Ramos (cell line): ENCODE measurements around the gene GSTO2.
"Not testable (repeated sequence)": the region's sequence is repeated elsewhere in the genome, so short reads cannot be mapped to it uniquely, and the experiment has no call there.

ENCODE experiments used
- in situ Hi-C: fragments of 300-500 bp; cut with MboI; formaldehyde crosslinking; loops from one replicate; pipeline ENCODE4 v1.14.3; 2022; ENCODE audit warnings: low sequenced_read_pairs; ENCODE audit not compliant: unreplicated experiment

Gene GSTO2

DNA sequence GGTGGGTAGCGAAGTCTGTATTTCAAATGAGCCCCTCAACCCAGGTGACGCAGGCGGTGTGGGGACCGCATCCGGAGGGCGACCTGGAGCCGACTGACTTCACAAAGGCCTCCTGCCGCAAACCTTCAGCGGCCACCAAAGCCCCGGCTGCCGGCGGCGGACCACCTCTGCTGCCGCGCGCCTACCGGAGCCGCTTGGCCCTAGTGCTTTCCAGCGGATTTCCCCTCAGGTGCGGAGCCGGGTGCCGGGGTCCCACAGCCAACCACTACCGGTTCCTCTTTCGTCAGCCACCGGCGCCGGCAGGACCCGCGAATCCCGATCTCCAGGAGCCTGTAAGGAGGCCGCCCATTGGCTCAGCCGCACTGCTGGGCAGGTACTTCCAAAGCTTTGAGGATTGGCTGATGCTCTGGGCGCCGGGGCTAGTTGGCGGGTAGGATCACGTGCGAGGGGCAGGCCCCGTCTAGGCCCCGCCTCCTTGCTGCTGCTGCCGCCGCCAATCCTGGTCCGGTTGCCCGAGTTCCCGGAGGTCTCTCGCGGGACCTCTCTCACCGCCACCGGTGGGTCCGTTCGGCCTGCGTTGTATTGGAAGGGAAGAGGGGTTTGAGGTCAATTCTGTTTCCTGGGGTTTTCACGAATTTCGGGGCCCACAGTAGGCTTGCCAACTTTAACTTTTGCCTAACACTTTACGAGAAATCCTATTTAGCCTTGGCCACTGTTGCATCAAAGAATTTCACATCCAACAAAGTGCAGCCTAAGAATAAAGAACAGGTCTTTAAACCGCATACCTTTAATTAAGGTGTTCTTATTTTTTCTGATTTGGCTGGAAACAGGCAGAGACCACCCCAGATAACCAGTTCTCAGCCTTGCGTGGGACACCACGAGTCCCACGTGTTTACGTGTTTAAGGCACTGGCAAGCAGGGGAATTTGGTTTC, at the start of gene GSTO2:
Gene GSTO2 (plus strand): TSS at position 472 of the 933 bp plus-strand sequence. CDS start 5,732 bp downstream, outside the sequence.
- in situ Hi-C loops: no loop called here

DNA sequence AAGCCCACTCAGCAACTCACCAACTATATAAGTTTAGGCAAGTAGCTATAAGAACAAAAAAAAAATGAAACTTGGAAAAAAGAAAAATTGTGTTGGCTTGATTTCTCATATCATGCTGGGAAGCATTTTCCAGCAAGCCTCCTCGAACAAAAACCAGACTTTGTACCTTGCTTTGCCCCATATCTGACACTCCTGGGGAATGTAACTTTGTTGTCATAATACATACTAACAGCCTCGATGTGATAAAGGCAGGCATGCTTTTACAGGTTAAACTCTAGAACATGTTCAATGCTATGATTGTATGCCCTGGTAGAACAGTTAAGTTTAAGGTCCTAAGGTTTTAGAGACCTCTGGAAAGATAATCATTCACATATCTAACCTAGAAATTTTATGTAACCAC, 48.5 kb upstream of the GSTO2 start:
- in situ Hi-C loops: no loop called here

DNA sequence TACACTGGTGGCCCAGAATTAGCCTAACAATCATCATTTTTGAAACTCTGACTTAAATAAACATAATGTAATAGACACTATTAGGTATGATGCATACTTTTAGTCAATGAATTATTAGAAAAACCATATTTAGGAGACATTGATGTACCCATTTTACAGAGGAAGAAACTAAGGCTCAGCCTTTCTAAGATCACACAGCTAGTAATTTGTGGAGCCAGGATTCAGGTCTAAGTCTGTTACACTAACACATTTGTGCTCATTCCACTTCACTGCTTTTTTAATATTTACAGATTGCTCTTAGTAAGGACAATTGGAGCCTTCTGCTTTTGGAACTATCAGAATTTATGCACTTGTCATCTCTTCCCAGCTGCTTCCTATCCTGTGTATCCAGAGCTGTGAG, 45.7 kb upstream of the GSTO2 start:
- in situ Hi-C loops: no loop called here

DNA sequence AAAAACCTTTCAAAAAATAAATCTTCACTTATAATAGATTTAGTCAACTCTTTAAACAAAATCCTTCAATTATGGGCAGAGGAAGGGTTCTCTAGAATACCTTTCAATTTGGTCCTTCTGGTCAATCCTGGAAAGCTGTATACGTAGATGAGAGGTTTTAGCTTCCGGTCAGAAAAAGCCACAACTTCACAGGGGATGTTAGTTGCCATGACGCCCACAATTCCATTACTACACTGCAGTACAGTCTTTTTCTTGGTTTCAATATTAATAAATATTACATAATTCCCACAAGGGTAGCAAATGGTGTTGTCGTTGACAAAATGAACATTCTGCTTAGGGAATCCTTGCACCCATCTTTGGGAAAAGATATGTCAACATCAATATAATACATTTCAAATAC, 38.5 kb upstream of the GSTO2 start:
- in situ Hi-C loops: no loop called here

DNA sequence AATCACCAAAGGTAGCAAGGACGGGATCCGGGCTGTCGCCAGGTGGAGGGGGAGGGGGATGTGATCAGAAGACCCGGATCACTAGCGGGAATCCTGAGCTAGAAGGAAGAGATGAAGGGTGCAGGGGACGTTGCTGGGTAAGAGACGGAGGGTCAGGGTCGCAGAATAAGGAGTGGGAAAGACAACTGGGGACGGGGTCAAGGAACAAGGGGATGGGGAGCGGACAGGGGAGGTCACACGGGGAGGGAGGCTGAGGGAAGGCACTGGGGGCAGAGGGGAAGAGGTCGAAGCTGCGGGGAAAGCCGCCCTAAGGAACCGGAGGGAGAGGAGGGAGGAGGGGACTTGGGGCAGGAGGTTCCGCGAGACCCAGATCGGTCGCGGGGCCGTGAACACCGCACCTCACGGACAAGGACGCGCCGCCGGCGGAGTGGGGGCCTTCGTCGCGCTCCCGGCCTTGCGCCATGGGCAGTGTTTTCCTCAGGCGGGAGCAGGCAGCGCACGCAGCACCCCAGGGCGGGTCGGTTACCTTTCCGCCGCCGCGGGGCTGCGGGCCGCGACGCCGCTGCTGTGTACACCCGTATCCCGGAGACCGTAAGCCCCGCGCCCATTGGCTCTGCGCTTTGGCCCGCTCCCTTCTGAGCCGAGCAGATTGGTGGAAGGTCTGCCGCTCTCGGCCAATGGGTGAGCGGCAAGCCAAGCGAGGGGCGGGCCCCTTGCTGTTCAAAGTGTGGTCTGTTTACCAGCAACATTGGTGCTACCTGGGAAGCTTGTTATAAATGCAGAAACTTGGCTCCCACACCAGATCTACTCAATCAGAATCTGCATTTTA, 37.0 kb upstream of the GSTO2 start, which contains the start of gene CFAP43:
Gene CFAP43 (minus strand): TSS at position 581 of the 829 bp plus-strand sequence. CDS start 118 bp downstream, at position 463.
- in situ Hi-C loops: no loop called here

DNA sequence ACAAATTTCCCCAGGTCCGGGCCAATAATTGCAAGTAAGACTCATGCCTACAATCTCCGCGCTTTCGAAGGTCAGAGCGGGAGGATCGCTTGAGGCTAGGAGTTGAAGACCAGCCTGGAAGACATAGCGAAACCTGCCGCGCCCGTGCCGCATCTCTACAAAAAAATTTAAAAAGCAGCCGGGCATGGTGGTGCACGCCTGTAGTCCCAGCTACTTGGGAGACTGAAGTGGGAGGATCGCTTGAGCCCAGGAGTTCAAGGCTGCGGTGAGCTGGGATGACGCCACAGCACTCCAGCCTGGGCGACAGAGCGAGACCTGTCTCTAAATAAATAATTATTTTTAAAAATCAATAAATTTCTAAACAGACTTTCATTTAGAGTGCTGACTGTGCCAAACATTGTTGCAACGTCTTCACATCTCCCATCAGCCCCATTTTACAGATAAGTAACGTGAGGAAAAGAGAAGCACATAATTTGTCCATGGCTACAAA, 36.3 kb upstream of the GSTO2 start:
- in situ Hi-C loops: no loop called here

DNA sequence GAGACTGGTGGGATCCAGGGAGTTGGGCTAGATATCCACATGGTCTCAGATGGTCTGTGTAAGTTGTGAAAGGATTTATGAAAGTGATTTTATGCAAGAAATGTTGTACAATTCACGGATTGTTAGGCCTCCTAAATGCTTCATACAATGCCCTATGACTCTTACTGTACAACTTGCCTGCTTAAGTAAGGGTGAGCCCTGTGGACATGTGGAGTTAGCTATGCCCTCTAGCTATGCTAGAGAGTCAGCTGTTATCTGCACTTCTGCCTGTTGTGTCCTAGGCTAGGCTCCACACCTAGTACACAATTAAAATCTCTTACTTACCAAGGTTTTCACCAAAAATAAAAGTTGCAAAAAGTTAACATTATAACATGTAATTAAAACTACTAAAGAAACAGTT, 35.2 kb upstream of the GSTO2 start:
- in situ Hi-C loops: no loop called here

DNA sequence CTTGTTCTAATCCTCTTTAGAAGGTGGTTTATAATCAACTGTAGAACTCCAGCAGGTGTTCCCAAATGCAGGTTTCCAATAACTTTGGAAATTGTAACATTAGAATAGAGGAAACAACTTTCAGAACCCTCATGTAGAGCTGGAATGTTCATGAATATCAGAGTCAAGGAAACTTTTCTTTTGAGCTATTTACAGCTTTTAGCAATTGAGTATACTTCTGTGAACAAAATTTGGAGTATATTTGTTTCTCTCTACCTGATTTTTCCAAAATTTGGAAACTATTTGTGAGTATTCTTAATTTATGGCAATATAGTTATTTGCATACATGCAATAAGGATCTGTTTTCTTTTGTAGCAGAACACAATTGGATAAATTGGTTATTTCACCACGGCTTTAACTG, 34.0 kb upstream of the GSTO2 start:
- in situ Hi-C loops: no loop called here

DNA sequence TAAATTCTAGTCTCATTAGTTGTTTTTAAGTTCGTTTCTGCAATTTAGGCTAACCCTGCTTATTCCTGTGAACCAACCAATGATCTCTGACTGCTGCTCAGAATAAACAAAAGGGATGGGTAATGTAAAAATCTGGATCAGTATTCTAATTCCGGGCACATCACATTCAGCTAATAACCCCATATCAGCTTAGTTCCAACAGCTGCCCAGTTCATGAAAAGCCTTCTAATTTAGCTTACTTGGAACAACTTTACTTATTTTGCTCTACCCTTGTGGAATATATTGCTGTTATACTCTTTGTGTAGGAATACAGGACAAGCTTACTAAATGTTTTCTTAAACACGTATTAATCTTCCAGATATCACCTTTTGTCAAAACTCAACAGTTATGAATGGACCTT, 33.2 kb upstream of the GSTO2 start:
- in situ Hi-C loops: no loop called here

DNA sequence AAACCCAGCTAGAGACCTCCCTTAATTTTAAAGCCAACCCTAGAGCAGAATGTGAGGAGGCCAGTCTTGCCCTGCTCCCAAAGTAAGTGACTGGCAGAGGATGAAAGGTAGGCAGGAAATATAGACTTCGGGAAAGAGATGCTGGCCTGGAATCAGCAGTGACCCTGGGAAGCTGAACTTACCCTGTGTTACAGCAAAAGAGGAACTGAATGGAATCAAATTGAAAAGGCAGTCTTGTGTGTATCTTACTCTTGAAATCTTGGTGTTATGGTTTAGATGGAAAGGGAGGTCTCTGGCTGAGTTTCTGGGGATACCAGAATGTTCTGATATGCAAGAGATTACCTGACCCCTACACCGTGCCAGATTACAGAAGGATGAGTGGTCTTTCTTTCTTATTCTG, 28.9 kb upstream of the GSTO2 start:
- in situ Hi-C loops: no loop called here

DNA sequence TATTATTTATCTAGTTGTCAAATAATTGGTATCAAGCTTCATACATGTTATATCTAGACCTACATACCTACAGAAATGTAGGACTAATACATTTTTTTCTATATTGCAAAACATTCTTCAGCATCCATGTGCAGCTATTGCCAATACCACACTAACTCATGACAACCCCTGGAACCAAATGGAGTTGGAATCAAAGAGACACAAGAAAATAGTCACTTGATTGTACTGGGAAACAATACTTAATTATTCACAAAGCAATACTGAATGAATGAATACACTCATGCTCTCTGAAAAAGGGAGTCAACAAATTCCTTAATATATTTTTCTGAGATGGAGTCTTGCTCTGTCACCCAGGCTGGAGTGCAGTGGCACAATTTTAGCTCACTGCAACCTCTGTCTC, 26.4 kb upstream of the GSTO2 start:
- in situ Hi-C loops: no loop called here

DNA sequence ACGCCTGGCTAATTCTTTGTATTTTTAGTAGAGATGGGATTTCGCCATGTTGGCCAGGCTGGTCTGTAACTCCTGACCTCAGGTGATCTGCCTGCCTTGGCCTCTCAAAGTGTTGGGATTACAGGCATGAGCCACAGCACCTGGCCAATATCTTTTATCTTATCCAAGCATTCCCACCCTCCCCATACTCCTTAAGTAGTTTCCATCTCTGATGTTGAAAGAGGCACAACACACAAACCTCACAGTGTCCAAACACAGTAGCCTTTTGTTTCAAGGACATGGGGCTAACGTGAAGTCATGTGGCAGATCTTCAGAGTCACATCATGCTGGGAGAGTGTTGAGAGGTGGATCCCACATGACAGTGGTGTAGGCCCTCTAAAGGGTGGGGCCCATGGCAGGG, 26.0 kb upstream of the GSTO2 start:
- in situ Hi-C loops: not testable (repeated sequence)

DNA sequence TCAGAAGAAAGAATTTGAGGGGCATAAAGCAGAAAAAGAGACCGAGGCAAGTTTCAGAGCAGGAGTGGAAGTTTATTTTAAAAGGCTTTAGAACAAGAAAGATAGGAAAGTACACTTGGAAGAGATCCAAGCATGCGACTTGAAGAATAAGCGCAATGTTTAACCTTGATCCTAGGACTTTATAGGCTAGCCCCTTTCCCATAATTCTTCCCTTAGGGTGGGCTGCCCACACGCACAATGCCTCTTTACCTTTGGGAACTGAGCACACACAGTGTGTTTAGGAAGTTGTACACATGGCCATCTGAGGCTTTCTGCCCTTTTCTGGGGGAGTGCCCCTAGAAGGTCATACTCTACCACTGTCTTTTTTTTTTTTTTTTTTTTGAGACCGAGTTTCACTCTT, 25.5 kb upstream of the GSTO2 start:
- in situ Hi-C loops: no loop called here

DNA sequence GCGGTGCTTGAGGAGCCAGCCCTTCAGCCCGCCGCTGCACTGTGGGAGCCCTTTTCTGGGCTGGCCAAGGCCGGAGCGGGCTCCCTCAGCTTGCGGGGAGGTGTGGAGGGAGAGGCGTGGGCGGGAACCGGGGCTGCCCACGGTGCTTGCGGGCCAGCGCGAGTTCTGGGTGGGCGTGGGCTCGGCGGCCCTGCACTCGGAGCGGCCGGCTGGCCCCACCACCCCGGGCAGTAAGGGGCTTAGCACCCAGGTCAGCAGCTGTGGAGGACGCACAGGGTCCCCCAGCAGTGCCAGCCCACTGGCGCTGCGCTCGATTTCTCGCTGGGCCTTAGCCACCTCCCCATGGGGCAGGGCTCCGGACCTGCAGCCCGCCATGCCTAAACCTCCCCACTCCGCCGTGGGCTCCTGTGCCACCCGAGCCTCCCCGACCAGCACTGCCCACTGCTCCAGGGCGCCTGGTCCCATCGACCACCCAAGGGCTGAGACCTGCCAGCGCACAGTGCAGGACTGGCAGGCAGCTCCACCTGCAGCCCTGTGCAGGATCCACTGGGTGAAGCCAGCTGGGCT, 23.8 kb upstream of the GSTO2 start:
- in situ Hi-C loops: no loop called here

DNA sequence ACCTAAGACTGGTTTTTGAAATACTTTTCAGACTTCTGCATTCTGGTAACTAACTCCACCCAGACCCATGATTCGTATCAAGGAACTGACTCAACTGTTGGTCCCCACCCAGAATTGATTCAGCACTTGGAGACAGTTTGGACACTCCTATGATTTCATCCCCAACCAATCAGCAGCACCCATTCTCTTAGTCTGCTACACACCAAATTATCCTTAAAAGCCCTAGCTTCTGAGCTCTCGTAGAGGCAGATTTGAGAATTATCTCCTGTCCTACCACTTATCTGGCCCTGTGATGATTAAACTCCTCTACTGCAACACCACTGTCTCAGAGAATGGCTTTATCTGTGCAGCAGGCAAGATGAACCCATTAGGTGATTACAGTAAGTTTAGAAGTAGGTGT, 22.0 kb upstream of the GSTO2 start:
- in situ Hi-C loops: no loop called here

DNA sequence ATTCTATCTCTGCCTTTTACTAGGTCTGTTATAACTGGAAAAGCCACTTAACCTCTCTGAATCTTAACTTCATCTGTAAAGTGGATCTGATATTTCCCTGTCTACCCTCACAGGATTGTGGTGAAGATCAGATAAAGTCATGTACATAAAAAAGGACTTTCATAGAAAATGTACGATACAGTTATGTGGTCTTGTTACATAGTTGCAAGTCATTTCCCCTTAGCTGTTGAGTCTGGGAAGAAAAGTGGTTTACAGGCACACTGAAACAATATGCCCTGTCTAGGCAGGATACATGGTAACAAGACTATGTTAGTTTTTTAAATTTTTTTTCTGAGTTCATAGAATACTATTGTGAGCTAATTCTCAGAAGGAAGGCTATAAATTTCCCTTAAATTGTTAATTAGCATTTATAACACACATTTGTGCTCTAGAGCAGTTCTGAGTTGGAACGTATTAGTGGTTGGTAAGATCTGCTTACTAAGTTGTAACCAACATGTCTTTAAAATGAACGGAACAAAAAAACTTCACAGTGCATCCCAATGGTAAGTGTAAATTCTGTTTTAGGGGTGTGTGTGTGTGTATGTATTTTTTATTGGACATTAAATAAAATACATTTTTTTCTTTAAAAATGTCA, 21.4 kb upstream of the GSTO2 start:
- in situ Hi-C loops: no loop called here

DNA sequence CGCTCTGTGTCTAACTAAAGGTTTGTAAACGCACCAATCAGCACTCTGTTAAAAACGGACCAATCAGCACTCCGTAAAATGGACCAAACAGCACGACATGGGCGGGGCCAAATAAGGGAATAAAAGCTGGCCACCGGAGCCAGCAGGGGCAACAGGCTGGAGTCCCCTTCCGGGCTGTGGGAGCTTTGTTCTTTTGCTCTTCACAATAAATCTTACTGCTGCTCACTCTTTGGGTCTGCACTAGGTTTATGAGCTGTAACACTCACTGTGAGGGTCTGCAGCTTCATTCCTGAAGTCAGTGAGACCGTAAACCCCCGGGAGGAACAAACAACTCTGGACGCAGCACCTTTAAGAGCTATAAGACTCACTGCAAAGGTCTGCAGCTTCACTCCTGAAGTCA, 20.1 kb upstream of the GSTO2 start:
- in situ Hi-C loops: not testable (repeated sequence)

DNA sequence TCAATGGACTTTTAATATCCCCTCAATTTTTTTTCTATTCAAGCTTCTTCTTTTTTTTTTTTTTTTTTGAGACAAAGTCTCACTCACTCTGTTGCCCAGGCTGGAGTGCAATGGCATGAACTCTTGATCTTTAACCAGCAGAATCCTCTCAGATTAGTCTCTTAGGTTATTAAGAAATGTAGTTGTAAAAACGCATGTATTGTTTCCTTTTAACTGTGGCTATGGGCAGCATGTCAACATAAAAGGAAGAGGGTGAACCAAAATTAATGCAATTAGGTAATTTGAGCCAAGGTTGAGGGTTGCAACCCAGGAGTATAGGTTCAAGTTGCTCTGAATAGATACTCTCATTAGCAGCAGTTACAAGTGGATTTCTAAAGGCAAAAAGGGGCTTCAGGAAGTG, 18.6 kb upstream of the GSTO2 start:
- in situ Hi-C loops: no loop called here

DNA sequence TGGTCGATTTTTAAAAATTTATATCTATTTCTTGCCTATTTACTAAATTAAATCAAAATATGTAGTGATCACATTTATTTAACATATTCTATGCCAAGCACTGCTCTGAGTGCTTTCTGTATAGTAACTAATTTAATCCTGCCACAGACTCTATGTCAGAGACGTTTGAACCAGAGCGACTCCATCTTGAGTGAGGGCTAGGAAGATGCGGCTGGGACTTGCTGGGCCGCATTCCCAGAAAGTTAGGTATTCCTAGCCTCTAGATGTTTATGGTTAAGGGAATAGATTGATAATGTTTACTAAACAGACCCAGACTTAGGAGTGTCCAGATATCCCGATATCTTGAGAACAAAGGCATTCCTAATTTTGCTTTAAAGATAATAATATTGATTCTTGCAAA, 17.5 kb upstream of the GSTO2 start:
- in situ Hi-C loops: no loop called here

DNA sequence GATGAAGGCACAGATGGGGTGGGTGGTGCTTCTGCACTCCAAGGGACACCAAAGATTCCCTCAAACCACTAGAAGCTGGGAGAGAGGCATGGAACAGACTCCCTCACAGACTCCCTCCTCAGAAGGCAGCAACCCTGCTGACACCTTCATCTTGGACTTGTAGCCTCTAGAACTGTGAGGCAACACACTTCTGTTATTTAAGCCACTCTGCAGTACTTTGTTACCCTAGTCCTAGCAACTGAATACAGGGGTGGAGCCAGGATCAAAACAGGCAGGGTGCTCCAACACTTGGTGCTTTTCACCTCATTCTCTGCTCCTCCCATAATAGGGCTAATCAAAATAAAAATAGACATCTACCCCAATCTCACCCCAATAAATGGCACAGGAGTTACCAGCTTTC, 16.6 kb upstream of the GSTO2 start:
- in situ Hi-C loops: no loop called here
